ENCODE results near the gene ADAT2. TPM values are rescaled to one million over a fixed set of nuclear protein-coding genes. Genes with fewer than 3 reads are reported as not detected.

The ADAT2 gene
- total and polyA plus RNA-seq, 8 donors, result 8.8 to 38.9 (median 32.2) TPM

DNA sequence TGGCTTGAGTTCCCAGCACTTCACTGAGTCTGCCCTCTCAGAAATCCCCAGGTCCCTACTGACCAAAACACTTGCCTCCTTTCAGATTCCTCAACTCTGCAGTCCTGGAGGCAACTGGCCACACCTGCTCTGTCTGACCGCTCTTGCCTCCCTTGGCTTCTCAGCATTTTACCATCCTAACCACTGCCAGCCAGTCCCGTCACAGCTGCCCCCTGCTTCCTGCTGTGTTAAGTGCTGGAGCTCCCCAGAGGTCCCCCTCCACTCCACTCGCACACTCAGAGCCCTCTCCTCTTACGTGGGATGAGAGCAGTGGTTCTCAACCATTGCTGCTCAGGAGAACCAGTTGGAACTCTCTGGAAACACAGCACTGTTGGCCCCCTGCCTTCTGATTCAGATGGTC, 20.5 kb downstream of the ADAT2 start:
- no peak for TF ChIP-seq CTCF (IDR thresholded peaks at IDR 0.05)
- DNase-seq, result no peak
- no peak for ATAC-seq
- Histone ChIP-seq H3K27ac (no peak overlapping the region), H3K36me3 (peaks cover 0 to 11% of the 10 kb centered on the region in 2 donors), H3K4me3 (no peak overlapping the region), H3K27me3 (no peaks in the 10 kb centered on the region), H3K9me3 (no peaks in the 10 kb centered on the region), H3K4me1 (no peaks in the 10 kb centered on the region)
- intact Hi-C loops (cut with DNase I), result loop anchor here in 1 of 2 donors (10.0 kb wide), 1 partner anchor 735 kb away; no protein-coding TSS in a partner anchor

DNA sequence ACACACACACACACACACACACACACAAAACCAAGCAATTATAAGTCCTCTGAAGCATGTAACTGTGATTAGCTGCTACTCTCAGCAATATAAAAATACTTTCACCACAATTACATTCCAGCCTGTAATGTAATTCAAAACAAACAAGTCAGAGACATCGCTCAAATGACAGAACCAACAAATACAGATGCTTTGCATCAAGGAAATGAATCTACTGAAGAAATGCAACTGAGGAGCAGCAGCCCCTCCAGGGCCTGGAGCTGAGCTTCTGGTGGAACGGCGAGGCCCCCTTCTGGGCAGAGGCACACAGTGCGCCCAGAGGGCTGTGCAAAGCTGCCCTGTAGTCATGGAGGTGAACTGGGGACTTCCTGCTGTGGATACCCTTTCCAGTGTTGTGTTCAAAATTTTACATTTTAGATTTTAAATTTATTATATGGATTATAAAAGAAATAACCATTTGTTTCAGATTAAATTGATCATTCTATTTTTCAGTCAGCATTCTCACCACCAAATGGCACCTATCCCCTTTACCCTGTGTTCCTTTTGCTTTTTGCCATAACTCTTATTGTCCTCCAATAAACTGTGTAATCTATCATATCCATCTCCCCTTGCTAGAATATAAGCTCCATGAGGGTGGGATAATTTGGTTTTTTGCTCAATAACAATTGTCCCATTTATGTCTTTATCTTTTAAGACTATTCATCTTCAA, 23.2 kb downstream of the ADAT2 start:
- TF ChIP-seq CTCF (IDR thresholded peaks at IDR 0.05), result peak; percentile 87 to 91
- H3K9me3 ChIP-seq, result no peaks in the 10 kb centered on the region
- no peak overlapping the region for H3K27ac ChIP-seq
- intact Hi-C loops (cut with DNase I), result loop anchor here in 1 of 2 donors (10.0 kb wide), 1 partner anchor 732 kb away; no protein-coding TSS in a partner anchor
- no peaks in the 10 kb centered on the region for H3K27me3 ChIP-seq
- DNase-seq, result peak; percentile 67 to 94 (median 86)
- H3K4me1 ChIP-seq, result no peaks in the 10 kb centered on the region
- H3K36me3 ChIP-seq, result peaks cover 0 to 5% of the 10 kb centered on the region in 2 donors
- no peak overlapping the region for H3K4me3 ChIP-seq
- peak; percentile 100 for ATAC-seq

DNA sequence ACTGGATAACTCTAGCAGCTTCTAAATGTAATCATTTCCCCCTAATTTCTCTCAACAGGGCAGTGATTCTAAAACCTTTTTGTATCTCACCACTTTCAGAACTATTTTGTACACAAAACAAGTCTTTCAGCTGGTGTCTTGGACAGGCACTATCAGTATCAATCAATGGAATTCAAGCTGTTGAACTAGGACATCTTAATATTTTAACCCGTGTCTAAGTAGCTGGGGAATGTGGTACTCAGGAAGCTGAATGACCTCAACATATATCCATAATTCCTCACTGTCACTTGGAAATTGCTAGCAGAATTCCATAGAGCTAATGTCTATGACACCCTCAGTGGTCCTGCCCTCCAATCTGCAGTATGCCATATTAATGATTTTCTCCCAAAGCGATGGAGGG, 24.5 kb downstream of the ADAT2 start:
- H3K27me3 ChIP-seq, result no peaks in the 10 kb centered on the region
- H3K4me3 ChIP-seq, result no peak overlapping the region
- H3K36me3 ChIP-seq, result no peaks in the 10 kb centered on the region
- H3K27ac ChIP-seq, result no peak overlapping the region
- H3K4me1 ChIP-seq, result no peaks in the 10 kb centered on the region
- intact Hi-C loops (cut with DNase I), result loop anchor here in 1 of 2 donors (10.0 kb wide), 1 partner anchor 731 kb away; no protein-coding TSS in a partner anchor
- ATAC-seq, result no peak
- no peak for DNase-seq
- no peak for TF ChIP-seq CTCF (IDR thresholded peaks at IDR 0.05)
- no peaks in the 10 kb centered on the region for H3K9me3 ChIP-seq

DNA sequence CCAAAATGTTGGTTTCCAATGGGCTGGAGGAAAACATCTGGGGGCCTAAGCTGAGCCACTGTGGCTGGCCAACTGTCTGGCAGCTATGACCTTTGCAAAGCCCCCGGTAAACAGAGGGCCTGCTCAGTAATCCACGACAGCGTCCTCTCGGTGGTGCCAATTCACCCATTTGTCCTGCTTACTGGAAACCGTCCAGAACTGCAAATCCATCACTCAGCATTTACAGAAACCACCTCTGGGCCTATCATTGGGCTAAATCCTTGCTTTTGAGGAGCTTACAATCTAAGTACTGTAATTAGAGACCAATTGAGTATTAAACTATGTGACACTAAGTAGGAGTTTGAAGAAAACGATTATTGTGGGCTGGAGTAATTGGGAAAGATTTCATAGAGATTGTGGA, 31.0 kb downstream of the ADAT2 start:
- DNase-seq (no peak), ATAC-seq (no peak)
- no peaks in the 10 kb centered on the region for H3K4me1 ChIP-seq
- H3K27me3 ChIP-seq, result no peaks in the 10 kb centered on the region
- no peak overlapping the region for H3K27ac ChIP-seq
- H3K9me3 ChIP-seq, result no peaks in the 10 kb centered on the region
- H3K36me3 ChIP-seq, result no peaks in the 10 kb centered on the region
- H3K4me3 ChIP-seq, result no peak overlapping the region
- no peak for TF ChIP-seq CTCF (IDR thresholded peaks at IDR 0.05)
- intact Hi-C loops (cut with DNase I), result no loop called here

DNA sequence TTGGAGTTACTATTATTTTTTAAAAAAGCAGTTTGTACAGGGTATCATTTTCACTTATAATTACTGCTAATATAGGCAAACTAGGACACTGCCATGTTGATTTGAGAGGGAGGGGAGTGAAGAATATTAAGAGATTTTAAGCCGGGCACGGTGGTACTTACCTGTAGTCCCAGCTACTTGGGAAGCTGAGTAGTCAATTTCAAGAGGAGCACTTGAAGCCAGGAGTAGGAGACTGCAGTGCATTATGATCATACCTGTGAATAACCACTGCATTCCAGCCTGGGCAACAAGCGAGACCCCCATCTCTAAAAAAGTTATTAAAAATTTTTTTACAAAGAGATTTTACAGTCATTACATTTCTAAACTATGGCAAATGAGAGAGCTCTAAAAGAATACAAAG, 35.7 kb downstream of the ADAT2 start:
- no peak for TF ChIP-seq CTCF (IDR thresholded peaks at IDR 0.05)
- no peaks in the 10 kb centered on the region for H3K27me3 ChIP-seq
- intact Hi-C loops (cut with DNase I), result no loop called here
- no peak for DNase-seq
- H3K4me3 ChIP-seq, result no peak overlapping the region
- H3K4me1 ChIP-seq, result no peaks in the 10 kb centered on the region
- no peaks in the 10 kb centered on the region for H3K9me3 ChIP-seq
- peak; percentile 72 for ATAC-seq
- H3K27ac ChIP-seq, result no peak overlapping the region
- no peaks in the 10 kb centered on the region for H3K36me3 ChIP-seq

Data from left lung (tissue), 10 donors.